ENCODE data around the gene ARPC1A. TPM values are rescaled to one million over a fixed set of nuclear protein-coding genes. Genes with fewer than 3 reads are reported as not detected.

ARPC1A gene
- total RNA-seq, 4 donors from 2014 or later, result 120 to 183 (median 147) TPM

DNA sequence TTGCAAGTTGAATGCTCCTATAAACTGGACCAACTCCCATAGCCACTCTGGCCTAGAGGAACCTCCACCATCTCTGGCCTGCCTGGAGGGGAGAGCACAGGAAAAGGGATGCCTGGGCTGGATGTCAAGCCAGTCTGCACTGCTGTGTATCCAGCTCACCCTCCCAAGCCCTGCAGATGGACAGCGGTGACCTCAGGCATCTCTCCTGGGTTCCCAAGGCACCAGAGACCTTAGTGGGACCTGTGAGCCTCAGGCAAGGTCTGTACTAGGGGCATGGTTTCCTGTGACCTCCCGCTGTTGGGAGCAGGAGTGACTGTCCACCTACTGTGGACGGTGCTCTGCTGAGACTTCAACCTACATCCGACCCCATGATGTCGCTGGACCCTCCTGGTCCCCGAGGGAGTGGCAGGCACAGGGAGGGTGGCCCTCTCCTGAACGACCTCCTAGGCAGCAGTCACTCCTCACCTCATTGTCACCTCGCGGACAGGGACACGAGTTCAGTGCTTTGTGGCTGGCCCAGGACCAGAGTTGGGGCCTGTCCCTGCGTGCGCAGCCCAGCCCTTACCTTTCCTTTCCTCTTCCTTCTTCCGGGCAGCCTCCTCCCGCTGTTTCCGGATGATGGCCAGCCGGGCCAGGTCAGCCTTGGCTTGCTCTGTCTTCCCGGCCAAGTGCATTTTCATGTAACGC lies 71.7 kb downstream of the ARPC1A start:
- Histone ChIP-seq H3K27me3 (no peaks in the 10 kb centered on the region), H3K27ac (no peak overlapping the region), H3K36me3 (peaks cover 52 to 53% of the 10 kb centered on the region in 2 donors), H3K9me3 (no peaks in the 10 kb centered on the region), H3K4me1 (peaks cover 3 to 16% of the 10 kb centered on the region in 2 donors), H3K4me3 (replicated peaks in 1 of 3) (no peak overlapping the region)
- WGBS, 2 donors, result 81 to 95% methylated on average over 17 to 18 of the region's 18 CpGs
- TF ChIP-seq CTCF (IDR thresholded peaks at IDR 0.05), result no peak
- TF ChIP-seq POLR2A (IDR thresholded peaks at IDR 0.05), result no peak
- DNase-seq, result no peak
- intact Hi-C loops (cut with DNase I), result no loop called here

DNA sequence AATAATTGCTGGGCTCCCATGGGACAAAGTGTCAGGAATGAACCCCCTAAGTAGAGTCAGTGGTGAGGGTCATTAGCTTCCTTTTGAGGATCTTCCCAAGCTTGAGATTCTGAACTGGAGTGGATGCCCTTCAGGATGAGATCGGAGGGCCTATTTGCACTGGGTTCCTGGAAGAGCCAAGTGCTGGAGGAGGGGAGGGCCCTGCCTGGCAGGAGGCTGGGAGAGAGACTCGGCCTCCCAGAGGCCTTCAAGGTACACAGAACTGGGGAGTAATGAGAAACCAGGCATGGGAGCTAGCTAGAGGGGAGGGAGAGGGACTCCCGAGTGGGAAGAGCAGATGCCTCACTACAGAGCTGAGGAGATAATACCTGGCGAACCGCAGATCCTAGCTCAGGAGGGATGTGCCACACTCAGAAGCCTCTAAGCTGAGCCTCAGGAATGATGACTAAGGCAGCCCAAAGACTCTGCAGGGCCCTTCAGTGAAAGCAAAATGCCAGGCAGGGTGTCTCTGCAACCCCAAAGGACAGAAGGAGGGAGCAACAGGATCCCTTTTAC lies 73.3 kb downstream of the ARPC1A start:
- Histone ChIP-seq H3K4me1 (peaks cover 0 to 7% of the 10 kb centered on the region in 2 donors), H3K27me3 (no peaks in the 10 kb centered on the region), H3K27ac (no peak overlapping the region), H3K9me3 (no peaks in the 10 kb centered on the region), H3K36me3 (peaks cover 57 to 61% of the 10 kb centered on the region in 2 donors), H3K4me3 (replicated peaks in 1 of 3) (no peak overlapping the region)
- TF ChIP-seq POLR2A (IDR thresholded peaks at IDR 0.05) (no peak), CTCF (IDR thresholded peaks at IDR 0.05) (no peak)
- intact Hi-C loops (cut with DNase I), result no loop called here
- DNase-seq, result no peak
- 71 to 84% methylated on average over 5 of the region's 5 CpGs for WGBS, 2 donors

DNA sequence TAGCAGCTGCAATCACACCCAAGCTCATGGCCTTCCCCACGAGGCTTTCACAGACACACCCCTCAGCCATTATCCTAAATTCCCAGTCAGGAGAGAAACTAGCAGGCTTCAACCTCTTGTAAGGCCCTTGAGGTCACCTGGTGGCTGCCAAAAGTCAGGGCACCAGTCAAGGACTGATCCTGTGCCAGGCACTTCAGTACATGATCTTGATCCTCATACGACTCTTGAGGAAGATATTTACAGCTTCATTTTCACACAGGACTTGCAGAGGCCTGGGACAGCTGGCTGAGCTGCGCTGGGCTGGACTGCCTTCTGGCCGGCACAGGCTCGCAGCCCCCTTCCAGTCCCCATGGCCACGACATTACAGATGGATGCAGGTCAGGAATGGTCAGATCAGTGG lies 73.9 kb downstream of the ARPC1A start:
- peak; percentile 63 to 67 for DNase-seq
- H3K4me3 ChIP-seq (replicated peaks in 1 of 3), result no peak overlapping the region
- no peaks in the 10 kb centered on the region for H3K27me3 ChIP-seq
- no peaks in the 10 kb centered on the region for H3K9me3 ChIP-seq
- intact Hi-C loops (cut with DNase I), result no loop called here
- H3K27ac ChIP-seq, result no peak overlapping the region
- TF ChIP-seq POLR2A (IDR thresholded peaks at IDR 0.05), result no peak
- H3K36me3 ChIP-seq, result peaks cover 61 to 62% of the 10 kb centered on the region in 2 donors
- peaks cover 0 to 9% of the 10 kb centered on the region in 2 donors for H3K4me1 ChIP-seq
- WGBS, 2 donors, result 55 to 62% methylated on average over 6 of the region's 6 CpGs

DNA sequence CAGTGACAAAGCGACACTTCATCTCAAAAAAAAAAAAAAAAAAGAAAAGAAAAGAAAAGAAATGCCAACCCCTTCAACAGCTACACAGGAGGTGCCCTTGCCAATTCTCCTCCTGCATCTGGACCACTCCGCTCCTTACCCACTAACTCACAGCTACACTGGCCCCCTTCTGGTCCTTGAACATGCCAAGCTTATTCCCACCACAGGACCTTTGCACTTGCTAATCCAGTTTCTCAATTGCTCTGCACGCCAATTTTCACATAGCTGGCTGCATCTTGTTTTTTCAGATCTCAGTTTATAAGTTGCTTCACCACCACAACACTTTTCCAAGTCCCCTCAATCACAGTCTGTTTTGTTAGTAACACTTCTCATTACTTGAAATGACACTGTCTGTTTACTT lies 77.2 kb downstream of the ARPC1A start:
- Histone ChIP-seq H3K4me1 (peaks cover 15 to 28% of the 10 kb centered on the region in 2 donors), H3K9me3 (no peaks in the 10 kb centered on the region), H3K4me3 (replicated peaks in 1 of 3) (no peak overlapping the region), H3K27me3 (no peaks in the 10 kb centered on the region), H3K27ac (no peak overlapping the region), H3K36me3 (peaks cover 32 to 44% of the 10 kb centered on the region in 2 donors)
- TF ChIP-seq CTCF (IDR thresholded peaks at IDR 0.05), result no peak
- no peak for TF ChIP-seq POLR2A (IDR thresholded peaks at IDR 0.05)
- no peak for DNase-seq
- 94 to 97% methylated on average over 3 of the region's 3 CpGs for WGBS, 2 donors
- intact Hi-C loops (cut with DNase I), result loop anchor here (10.0 kb wide), 2 partner anchors 78 to 358 kb away; partner anchors contain the start of gene ARPC1A

DNA sequence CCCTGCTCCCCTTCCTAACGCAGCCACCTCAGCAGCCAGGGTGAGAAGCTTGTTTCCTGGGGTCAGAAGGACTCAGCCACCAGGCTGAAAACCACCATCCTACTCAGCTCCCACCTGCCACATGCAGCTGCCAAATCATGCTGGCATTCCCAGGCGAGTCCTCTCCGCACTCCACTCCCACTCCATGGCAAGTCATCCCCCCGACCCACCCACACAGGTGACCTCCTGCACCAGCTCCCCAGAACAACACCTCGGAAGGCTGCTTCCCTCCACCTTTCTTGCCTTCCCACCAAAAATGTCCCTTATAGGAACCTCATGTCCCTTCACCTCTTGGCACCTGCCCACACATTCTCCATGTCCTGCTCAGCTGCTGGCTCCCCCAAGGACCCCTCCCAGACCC lies 78.1 kb downstream of the ARPC1A start:
- Histone ChIP-seq H3K4me1 (peaks cover 15 to 28% of the 10 kb centered on the region in 2 donors), H3K9me3 (no peaks in the 10 kb centered on the region), H3K36me3 (peaks cover 24 to 42% of the 10 kb centered on the region in 2 donors), H3K27ac (no peak overlapping the region), H3K27me3 (no peaks in the 10 kb centered on the region), H3K4me3 (replicated peaks in 1 of 3) (no peak overlapping the region)
- DNase-seq, result no peak
- TF ChIP-seq POLR2A (IDR thresholded peaks at IDR 0.05) (no peak), CTCF (IDR thresholded peaks at IDR 0.05) (no peak)
- WGBS, 2 donors, result 94 to 95% methylated on average over 4 to 5 of the region's 5 CpGs
- intact Hi-C loops (cut with DNase I), result loop anchor here (10.0 kb wide), 2 partner anchors 79 to 359 kb away; partner anchors contain the start of gene ARPC1A
